Stimulated activated CD8-positive, alpha-beta memory T cell treated with anti-CD3 and anti-CD28 coated beads, Interleukin-15, amount 100 ng/mL, for 24 hours (primary cell): ENCODE results near the gene COL27A1.
"Not testable (repeated sequence)": the region's sequence is repeated elsewhere in the genome, so short reads cannot be mapped to it uniquely, and the experiment has no call there.

Source experiments
- DNase-seq: peaks from one replicate; pipeline ENCODE4 v3.0.0-alpha.2; 2020; ENCODE audit warnings: low read depth

COL27A1 gene

DNA sequence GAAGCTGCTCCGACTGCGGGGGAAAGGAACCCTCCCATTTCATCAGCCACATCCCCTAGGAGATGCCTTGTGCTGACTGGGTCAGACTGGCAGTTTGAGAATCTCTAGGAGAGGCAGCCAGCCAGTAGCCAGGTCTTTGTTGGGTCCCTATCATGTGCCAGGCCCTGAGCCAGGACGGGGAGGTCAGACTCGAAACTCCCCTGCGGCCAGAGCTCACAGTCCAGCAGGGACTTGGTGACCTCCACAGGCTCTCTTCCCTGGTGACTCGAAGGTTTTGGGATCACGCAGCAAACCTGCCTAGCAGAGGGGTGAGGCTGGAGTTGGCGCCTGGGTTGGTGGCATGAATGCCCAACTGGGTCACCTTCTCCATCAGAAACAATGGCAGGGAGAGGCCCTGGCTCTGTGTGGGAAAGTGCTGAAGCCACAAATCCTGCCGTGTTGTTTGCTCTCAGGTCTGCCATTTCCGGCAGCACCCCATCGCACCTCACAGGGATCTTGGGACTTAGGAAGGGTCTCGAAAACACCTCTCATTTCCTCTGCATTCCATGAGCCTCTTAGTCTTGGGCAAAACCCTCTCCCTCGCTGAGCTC is 153.1 kb downstream of the COL27A1 start:
- DNase-seq, result no peak

DNA sequence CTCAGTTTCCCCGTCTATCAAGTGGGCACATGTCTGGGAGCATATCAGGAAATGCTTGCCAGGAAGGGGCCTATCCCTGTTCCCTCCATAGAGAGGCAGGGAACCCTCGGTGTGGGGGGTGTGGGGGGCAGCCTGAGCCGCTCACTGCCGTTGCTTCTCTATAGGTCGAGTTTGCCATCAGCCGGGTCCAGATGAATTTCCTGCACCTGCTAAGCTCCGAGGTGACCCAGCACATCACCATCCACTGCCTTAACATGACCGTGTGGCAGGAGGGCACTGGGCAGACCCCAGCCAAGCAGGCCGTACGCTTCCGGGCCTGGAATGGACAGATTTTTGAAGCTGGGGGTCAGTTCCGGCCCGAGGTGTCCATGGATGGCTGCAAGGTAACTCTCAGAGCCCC is 153.8 kb downstream of the COL27A1 start:
- DNase-seq, result no peak

DNA sequence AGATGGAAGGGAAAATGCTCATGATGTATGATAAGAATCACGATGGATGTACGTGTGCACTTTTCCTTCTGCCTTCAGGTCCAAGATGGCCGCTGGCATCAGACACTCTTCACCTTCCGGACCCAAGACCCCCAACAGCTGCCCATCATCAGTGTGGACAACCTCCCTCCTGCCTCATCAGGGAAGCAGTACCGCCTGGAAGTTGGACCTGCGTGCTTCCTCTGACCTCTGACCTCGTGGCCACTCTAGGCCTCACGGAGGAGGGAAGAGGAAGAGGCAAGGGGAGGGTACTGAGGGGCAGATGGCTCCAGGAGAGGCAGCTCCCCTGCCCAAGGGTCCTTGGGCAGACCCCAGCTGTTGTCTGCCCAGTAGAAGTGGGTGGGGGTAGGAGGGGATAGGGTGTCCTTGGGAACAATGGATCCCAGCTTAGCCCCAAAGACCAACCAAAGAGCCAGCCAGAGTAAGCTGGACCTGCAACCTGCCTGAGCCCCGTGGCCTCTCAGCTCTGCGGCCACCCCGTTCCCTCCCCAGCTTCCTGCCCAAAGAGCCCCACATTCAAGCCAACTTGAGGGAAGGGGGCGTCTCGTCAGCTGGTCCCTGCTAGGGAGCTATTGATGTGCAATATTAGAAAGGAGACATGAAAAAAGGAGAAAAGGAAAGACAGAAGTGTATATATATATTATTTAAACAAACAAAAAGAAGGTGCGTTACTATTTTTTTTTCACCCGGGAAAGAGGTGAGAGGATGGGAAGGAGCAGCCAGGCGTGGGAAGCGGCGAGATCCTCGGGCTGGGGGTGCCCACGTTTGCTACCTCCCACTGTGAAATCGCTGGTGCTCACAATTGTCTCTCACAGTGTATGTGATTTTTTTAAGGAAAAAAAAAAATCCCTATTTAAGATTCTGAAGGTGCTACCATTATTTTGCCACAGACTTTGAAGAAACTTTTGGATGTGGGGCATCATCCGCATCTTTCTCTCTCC is 155.4 kb downstream of the COL27A1 start:
- DNase-seq, result no peak

GRCh38 chr9:114311571-114312512 is 156.5 kb downstream of the COL27A1 start:
- no peak for DNase-seq

DNA sequence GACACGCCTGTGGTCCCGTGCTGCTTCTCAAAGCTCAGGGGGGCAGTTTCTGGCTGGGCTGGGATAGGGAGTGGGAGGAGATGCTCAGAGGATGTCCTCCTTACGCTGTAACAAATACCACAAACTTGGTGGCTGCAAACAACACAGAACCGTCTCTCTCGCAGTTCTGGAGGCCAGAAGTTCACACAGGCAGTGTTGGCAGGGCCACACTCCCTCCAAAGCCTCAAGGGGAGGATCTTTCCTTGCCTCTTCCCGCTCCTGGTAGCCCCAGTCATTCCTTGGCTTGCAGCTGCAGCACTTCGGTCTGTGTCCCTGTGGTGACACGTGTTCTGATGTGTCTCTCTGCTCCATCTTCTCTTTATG is 157.2 kb downstream of the COL27A1 start:
- no peak for DNase-seq

- DNase-seq, result no peak
Measured at GRCh38 chr9:114313186-114313585, 157.8 kb downstream of the COL27A1 start.

- DNase-seq, result no peak
Measured at GRCh38 chr9:114314256-114314867, 159.0 kb downstream of the COL27A1 start.

- no peak for DNase-seq
Measured at GRCh38 chr9:114314881-114315722, 159.8 kb downstream of the COL27A1 start.

GRCh38 chr9:114315723-114316363 is 160.5 kb downstream of the COL27A1 start:
- DNase-seq, result no peak

GRCh38 chr9:114316605-114317230 is 161.4 kb downstream of the COL27A1 start:
- DNase-seq, result no peak

GRCh38 chr9:114317665-114318357 is 162.5 kb downstream of the COL27A1 start:
- DNase-seq, result no peak

GRCh38 chr9:114318416-114318815 is 163.1 kb downstream of the COL27A1 start:
- no peak for DNase-seq

GRCh38 chr9:114319147-114319546 is 163.8 kb downstream of the COL27A1 start:
- no peak for DNase-seq

GRCh38 chr9:114320710-114321109 is 165.4 kb downstream of the COL27A1 start:
- not testable (repeated sequence) for DNase-seq

GRCh38 chr9:114321759-114322158 is 166.4 kb downstream of the COL27A1 start:
- no peak for DNase-seq

- not testable (repeated sequence) for DNase-seq
Measured at GRCh38 chr9:114322160-114322818, 167.0 kb downstream of the COL27A1 start.

- DNase-seq, result not testable (repeated sequence)
Measured at GRCh38 chr9:114322831-114323531, 167.6 kb downstream of the COL27A1 start, which contains the start of gene ORM1. Gene ORM1 (plus strand): TSS chr9:114323098. CDS start chr9:114323134, 36 bp downstream.

GRCh38 chr9:114323849-114324248 is 168.5 kb downstream of the COL27A1 start:
- DNase-seq, result not testable (repeated sequence)
